ENCODE results near the gene FTCD.

- no peak for TF ChIP-seq POLR2A (IDR thresholded peaks at IDR 0.05; ENCODE audit: low read depth, low read length)
- TF ChIP-seq CHD1 (IDR thresholded peaks at IDR 0.05; ENCODE audit: low read depth, low read length) = no peak
- TF ChIP-seq, protein P1, sequence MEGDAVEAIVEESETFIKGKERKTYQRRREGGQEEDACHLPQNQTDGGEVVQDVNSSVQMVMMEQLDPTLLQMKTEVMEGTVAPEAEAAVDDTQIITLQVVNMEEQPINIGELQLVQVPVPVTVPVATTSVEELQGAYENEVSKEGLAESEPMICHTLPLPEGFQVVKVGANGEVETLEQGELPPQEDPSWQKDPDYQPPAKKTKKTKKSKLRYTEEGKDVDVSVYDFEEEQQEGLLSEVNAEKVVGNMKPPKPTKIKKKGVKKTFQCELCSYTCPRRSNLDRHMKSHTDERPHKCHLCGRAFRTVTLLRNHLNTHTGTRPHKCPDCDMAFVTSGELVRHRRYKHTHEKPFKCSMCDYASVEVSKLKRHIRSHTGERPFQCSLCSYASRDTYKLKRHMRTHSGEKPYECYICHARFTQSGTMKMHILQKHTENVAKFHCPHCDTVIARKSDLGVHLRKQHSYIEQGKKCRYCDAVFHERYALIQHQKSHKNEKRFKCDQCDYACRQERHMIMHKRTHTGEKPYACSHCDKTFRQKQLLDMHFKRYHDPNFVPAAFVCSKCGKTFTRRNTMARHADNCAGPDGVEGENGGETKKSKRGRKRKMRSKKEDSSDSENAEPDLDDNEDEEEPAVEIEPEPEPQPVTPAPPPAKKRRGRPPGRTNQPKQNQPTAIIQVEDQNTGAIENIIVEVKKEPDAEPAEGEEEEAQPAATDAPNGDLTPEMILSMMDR (conservative IDR thresholded peaks at IDR 0.05; ENCODE audit: low read depth, low read length) = no peak
- no peak for TF ChIP-seq MXI1 (IDR thresholded peaks at IDR 0.05; ENCODE audit: borderline replicate concordance, low read depth, low read length)
Measured at GRCh38 chr21:46194374-46195334, 39.3 kb upstream of the FTCD start.
